GM12801 (cell line): Measurements from ENCODE around the gene TNS1.

Experiments used
- CTCF ChIP-seq: IDR thresholded peaks from one replicate; pipeline ENCODE4 v1.5.1; 2011; ENCODE audit warnings: control low read depth; ENCODE audit not compliant: insufficient read length; ENCODE audit errors: extremely low read depth

Gene TNS1

GRCh38 chr2:217997510-217997909 lies 5.3 kb downstream of the TNS1 start:
- no peak for TF ChIP-seq CTCF

- TF ChIP-seq CTCF: no peak
Measured at GRCh38 chr2:217996361-217996760, 6.4 kb downstream of the TNS1 start.

GRCh38 chr2:217995731-217996231 lies 7.0 kb downstream of the TNS1 start:
- no peak for TF ChIP-seq CTCF

- TF ChIP-seq CTCF: no peak
Measured at GRCh38 chr2:217994776-217995274, 8.0 kb downstream of the TNS1 start.

- no peak for TF ChIP-seq CTCF
Measured at GRCh38 chr2:217993817-217994463, 8.9 kb downstream of the TNS1 start.

- no peak for TF ChIP-seq CTCF
Measured at GRCh38 chr2:217993138-217993537, 9.7 kb downstream of the TNS1 start.

- TF ChIP-seq CTCF: no peak
Measured at GRCh38 chr2:217992061-217992460, 10.7 kb downstream of the TNS1 start.
